MM.1S (cell line): ENCODE measurements around the gene TROAP.
A peak's percentile ranks its signal among the peaks of the same experiment; 100 is the strongest.

ENCODE experiments used
- DNase-seq: peaks from one replicate; pipeline ENCODE4 v3.0.0-alpha.2; 2015
- H2AFZ ChIP-seq: fragments of 300-600 bp; sonication (generic); 2 replicates; pipeline ENCODE4 v1.6.0; 2016; ENCODE audit warnings: antibody characterized with exemption, low read length
- H3F3A ChIP-seq: fragments of 300-600 bp; sonication (generic); 2 replicates; pipeline ENCODE4 v1.6.1; 2016; ENCODE audit warnings: mild to moderate bottlenecking, antibody characterized with exemption, low read length, moderate library complexity, mixed read lengths; ENCODE audit not compliant: insufficient read depth
- H3K27ac ChIP-seq: fragments of 300-600 bp; sonication (generic); 2 replicates; pipeline ENCODE4 v1.5.1; 2016; ENCODE audit warnings: mild to moderate bottlenecking, low read length
- H3K27me3 ChIP-seq: fragments of 300-600 bp; sonication (generic); replicated peaks from 2 replicates; pipeline ENCODE4 v1.6.0; 2016; ENCODE audit warnings: low read length; ENCODE audit not compliant: insufficient read depth
- H3K36me3 ChIP-seq: fragments of 300-600 bp; sonication (generic); replicated peaks from 2 replicates; pipeline ENCODE4 v1.6.1; 2016; ENCODE audit warnings: mild to moderate bottlenecking, low read length, mixed read lengths; ENCODE audit not compliant: insufficient read depth
- H3K4me1 ChIP-seq: fragments of 300-600 bp; sonication (generic); 2 replicates; pipeline ENCODE4 v1.6.1; 2016; ENCODE audit warnings: low read length, mixed read lengths
- H3K4me2 ChIP-seq: fragments of 300-600 bp; sonication (generic); 2 replicates; pipeline ENCODE4 v1.6.0; 2016; ENCODE audit warnings: low read depth, low read length
- H3K4me3 ChIP-seq: fragments of 300-600 bp; sonication (generic); 2 replicates; pipeline ENCODE4 v1.5.1; 2016; ENCODE audit warnings: low read length, mixed read lengths
- H3K79me2 ChIP-seq: fragments of 300-600 bp; sonication (generic); 2 replicates; pipeline ENCODE4 v1.6.1; 2016; ENCODE audit warnings: mixed run types, low read length, mixed read lengths
- H3K9ac ChIP-seq: fragments of 300-600 bp; sonication (generic); 2 replicates; pipeline ENCODE4 v1.6.1; 2016; ENCODE audit warnings: low read length, mixed read lengths
- H3K9me2 ChIP-seq: fragments of 300-600 bp; sonication (generic); replicated peaks from 2 replicates; pipeline ENCODE4 v1.6.1; 2016; ENCODE audit warnings: mild to moderate bottlenecking, low read length, mixed read lengths; ENCODE audit not compliant: insufficient read depth
- H3K9me3 ChIP-seq: fragments of 300-600 bp; sonication (generic); replicated peaks from 2 replicates; pipeline ENCODE4 v1.6.1; 2016; ENCODE audit warnings: mild to moderate bottlenecking, low read length, mixed read lengths; ENCODE audit not compliant: insufficient read depth
- H4K20me1 ChIP-seq: fragments of 300-600 bp; sonication (generic); 2 replicates; pipeline ENCODE4 v1.6.1; 2016; ENCODE audit warnings: mild to moderate bottlenecking, low read length, moderate library complexity, mixed read lengths; ENCODE audit not compliant: insufficient read depth
- CTCF ChIP-seq: fragments of 300-600 bp; sonication (generic); IDR thresholded peaks from 2 replicates; pipeline ENCODE4 v1.5.1; 2016; ENCODE audit warnings: antibody characterized with exemption, low read length, mixed read lengths
- EZH2 ChIP-seq: fragments of 300-600 bp; sonication (generic); optimal IDR thresholded peaks from 2 replicates; pipeline ENCODE3; 2017; ENCODE audit warnings: low read depth, mild to moderate bottlenecking, antibody characterized with exemption, low read length, mixed read lengths
- EZH2phosphoT487 ChIP-seq: fragments of 300-600 bp; sonication (generic); IDR thresholded peaks from 2 replicates; pipeline ENCODE4 v1.6.1; 2018; ENCODE audit warnings: antibody characterized with exemption, low read length

Gene TROAP

GRCh38 chr12:49287876-49288275 lies 35.2 kb upstream of the TROAP start:
- no peak overlapping the region for H3K9ac ChIP-seq
- no peak for DNase-seq
- H3F3A ChIP-seq: no peaks in the 10 kb centered on the region
- TF ChIP-seq CTCF: no peak
- no peak for TF ChIP-seq EZH2
- no peak for TF ChIP-seq EZH2phosphoT487
- H2AFZ ChIP-seq: no peak overlapping the region
- H3K36me3 ChIP-seq: no peaks in the 10 kb centered on the region
- no peaks in the 10 kb centered on the region for H4K20me1 ChIP-seq
- no peak overlapping the region for H3K4me2 ChIP-seq
- H3K4me1 ChIP-seq: no peaks in the 10 kb centered on the region
- H3K27me3 ChIP-seq: peaks cover 37% of the 10 kb centered on the region
- H3K27ac ChIP-seq: no peak overlapping the region
- H3K9me3 ChIP-seq: no peaks in the 10 kb centered on the region
- no peaks in the 10 kb centered on the region for H3K79me2 ChIP-seq
- H3K9me2 ChIP-seq: no peaks in the 10 kb centered on the region
- H3K4me3 ChIP-seq: no peak overlapping the region

GRCh38 chr12:49288412-49288853 lies 34.6 kb upstream of the TROAP start:
- no peaks in the 10 kb centered on the region for H3K9me2 ChIP-seq
- H3K4me3 ChIP-seq: no peak overlapping the region
- H3K9me3 ChIP-seq: no peaks in the 10 kb centered on the region
- H3K36me3 ChIP-seq: no peaks in the 10 kb centered on the region
- no peaks in the 10 kb centered on the region for H3K4me1 ChIP-seq
- no peaks in the 10 kb centered on the region for H4K20me1 ChIP-seq
- DNase-seq: peak; percentile 56
- no peak overlapping the region for H3K4me2 ChIP-seq
- H3K27me3 ChIP-seq: peaks cover 42% of the 10 kb centered on the region
- H3F3A ChIP-seq: no peaks in the 10 kb centered on the region
- no peak overlapping the region for H3K9ac ChIP-seq
- no peak overlapping the region for H3K27ac ChIP-seq
- peak; percentile 88 for TF ChIP-seq CTCF
- no peak for TF ChIP-seq EZH2
- no peaks in the 10 kb centered on the region for H3K79me2 ChIP-seq
- no peak overlapping the region for H2AFZ ChIP-seq

- peaks cover 45% of the 10 kb centered on the region for H3K27me3 ChIP-seq
- H2AFZ ChIP-seq: no peak overlapping the region
- H3K4me3 ChIP-seq: no peak overlapping the region
- no peaks in the 10 kb centered on the region for H3K4me1 ChIP-seq
- no peak for DNase-seq
- no peaks in the 10 kb centered on the region for H3F3A ChIP-seq
- no peaks in the 10 kb centered on the region for H4K20me1 ChIP-seq
- no peak overlapping the region for H3K9ac ChIP-seq
- H3K27ac ChIP-seq: no peak overlapping the region
- H3K79me2 ChIP-seq: no peaks in the 10 kb centered on the region
- H3K9me3 ChIP-seq: no peaks in the 10 kb centered on the region
- no peak for TF ChIP-seq EZH2phosphoT487
- no peak for TF ChIP-seq EZH2
- no peak for TF ChIP-seq CTCF
- H3K9me2 ChIP-seq: no peaks in the 10 kb centered on the region
- H3K36me3 ChIP-seq: no peaks in the 10 kb centered on the region
- H3K4me2 ChIP-seq: no peak overlapping the region
Measured at GRCh38 chr12:49288922-49289555, 34.0 kb upstream of the TROAP start.
